ENCODE results near the gene ZNF284. TPM values are rescaled to one million over a fixed set of nuclear protein-coding genes. Genes with fewer than 3 reads are reported as not detected.

Gene ZNF284
- total RNA-seq, 1 donor from 2014 or later: 1.9 TPM

DNA sequence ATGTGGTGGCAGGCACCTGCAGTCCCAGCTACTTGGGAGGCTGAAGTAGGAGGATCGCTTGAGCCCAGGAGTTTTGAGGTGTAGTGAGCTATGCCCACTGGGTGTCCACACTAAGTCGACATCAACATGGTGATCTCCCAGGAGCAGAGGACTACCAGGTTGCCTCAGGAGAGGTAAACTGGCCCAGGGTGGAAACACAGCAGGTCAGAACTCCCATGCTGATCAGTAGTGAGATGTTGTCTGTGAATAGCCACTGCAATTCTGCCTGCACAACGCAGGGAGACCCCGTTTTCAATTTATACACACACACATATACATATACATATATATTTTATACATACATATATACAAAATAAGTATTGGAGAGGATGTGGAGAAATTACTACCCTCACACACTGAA is 20.1 kb downstream of the ZNF284 start:
- intact Hi-C loops (cut with micrococcal nuclease): no loop called here
- TF ChIP-seq, protein P1, sequence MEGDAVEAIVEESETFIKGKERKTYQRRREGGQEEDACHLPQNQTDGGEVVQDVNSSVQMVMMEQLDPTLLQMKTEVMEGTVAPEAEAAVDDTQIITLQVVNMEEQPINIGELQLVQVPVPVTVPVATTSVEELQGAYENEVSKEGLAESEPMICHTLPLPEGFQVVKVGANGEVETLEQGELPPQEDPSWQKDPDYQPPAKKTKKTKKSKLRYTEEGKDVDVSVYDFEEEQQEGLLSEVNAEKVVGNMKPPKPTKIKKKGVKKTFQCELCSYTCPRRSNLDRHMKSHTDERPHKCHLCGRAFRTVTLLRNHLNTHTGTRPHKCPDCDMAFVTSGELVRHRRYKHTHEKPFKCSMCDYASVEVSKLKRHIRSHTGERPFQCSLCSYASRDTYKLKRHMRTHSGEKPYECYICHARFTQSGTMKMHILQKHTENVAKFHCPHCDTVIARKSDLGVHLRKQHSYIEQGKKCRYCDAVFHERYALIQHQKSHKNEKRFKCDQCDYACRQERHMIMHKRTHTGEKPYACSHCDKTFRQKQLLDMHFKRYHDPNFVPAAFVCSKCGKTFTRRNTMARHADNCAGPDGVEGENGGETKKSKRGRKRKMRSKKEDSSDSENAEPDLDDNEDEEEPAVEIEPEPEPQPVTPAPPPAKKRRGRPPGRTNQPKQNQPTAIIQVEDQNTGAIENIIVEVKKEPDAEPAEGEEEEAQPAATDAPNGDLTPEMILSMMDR (IDR thresholded peaks at IDR 0.05; ENCODE audit: borderline replicate concordance): no peak
- DNase-seq: no peak
- no peaks in the 10 kb centered on the region for H3K9me3 ChIP-seq (replicated peaks)
- no peak overlapping the region for H3K27ac ChIP-seq (replicated peaks)
- H3K36me3 ChIP-seq: peaks cover 22% of the 10 kb centered on the region
- H3K4me3 ChIP-seq: no peak overlapping the region
- no peaks in the 10 kb centered on the region for H3K27me3 ChIP-seq (ENCODE audit: low read depth)
- H3K4me1 ChIP-seq: peaks cover 32% of the 10 kb centered on the region

DNA sequence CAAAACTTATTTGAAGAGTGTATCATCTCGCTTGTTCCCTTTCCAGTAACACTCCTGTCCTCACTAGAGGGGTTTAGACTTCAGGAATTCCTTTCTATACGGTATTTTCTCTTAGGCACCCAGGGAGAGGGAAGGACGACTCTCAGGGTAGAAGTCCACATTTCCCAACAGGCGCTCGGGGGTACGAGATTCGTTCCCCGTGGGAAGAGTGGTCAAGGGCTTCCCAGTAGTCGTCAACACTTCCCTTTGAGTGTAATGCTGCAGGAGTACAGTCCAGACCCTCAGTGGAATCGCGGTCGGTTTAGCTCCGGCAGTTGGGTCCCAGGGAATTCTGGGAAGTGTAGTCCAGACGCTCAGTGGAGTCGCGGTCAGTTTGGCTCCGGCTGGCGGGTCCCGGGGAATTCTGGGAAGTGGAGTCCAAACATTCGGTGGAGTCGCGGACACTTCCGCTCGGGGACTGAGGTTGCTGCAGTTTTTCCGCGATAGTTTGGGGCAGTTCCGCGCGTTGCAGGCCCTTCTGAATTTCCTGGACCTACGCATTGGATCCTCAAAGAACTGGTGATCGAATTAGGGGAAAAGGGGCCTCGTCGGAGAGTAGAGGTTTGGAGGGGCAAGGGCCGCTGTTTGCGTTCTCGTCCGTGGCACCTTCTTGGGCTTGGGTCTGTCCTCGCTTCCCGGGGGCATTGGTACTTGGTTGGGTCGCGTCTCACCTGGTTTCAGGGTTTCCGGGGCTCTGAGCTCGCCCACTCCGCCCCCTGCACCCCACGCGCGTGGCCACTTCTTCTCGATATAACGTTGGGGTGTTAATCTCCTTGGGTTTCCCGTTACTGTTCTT is 22.2 kb downstream of the ZNF284 start, which contains the start of gene ZNF224:
Gene ZNF224 (plus strand): TSS at position 431 of the 835 bp plus-strand sequence. CDS start 3,513 bp downstream, outside the sequence.
- Histone ChIP-seq H3K27ac (replicated peaks) (peak within 1 kb of the TSS; percentile 81), H3K4me3 (peak within 1 kb of the TSS; percentile 84), H3K4me1 (peaks cover 33% of the 10 kb centered on the region), H3K36me3 (peaks cover 28% of the 10 kb centered on the region), H3K27me3 (ENCODE audit: low read depth) (no peaks in the 10 kb centered on the region), H3K9me3 (replicated peaks) (no peaks in the 10 kb centered on the region)
- peak; percentile 90 for DNase-seq
- intact Hi-C loops (cut with micrococcal nuclease): no loop called here
- TF ChIP-seq, protein P1 (IDR thresholded peaks at IDR 0.05; ENCODE audit: borderline replicate concordance): no peak

DNA sequence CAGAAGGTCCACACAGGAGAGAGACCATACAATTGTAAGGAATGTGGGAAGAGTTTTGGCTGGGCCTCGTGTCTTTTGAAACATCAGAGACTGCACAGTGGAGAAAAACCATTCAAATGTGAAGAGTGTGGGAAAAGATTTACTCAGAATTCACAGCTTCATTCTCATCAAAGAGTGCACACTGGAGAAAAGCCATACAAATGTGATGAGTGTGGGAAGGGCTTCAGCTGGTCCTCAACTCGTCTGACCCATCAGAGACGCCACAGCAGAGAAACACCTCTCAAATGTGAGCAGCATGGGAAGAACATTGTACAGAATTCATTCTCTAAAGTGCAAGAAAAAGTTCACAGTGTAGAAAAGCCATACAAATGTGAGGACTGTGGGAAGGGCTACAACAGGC is 35.8 kb downstream of the ZNF284 start:
- Histone ChIP-seq H3K36me3 (peaks cover 66% of the 10 kb centered on the region), H3K27me3 (ENCODE audit: low read depth) (no peaks in the 10 kb centered on the region), H3K9me3 (replicated peaks) (peaks cover 92% of the 10 kb centered on the region), H3K27ac (replicated peaks) (no peak overlapping the region), H3K4me3 (no peak overlapping the region), H3K4me1 (peaks cover 11% of the 10 kb centered on the region)
- intact Hi-C loops (cut with micrococcal nuclease): no loop called here
- DNase-seq: no peak
- TF ChIP-seq, protein P1 (IDR thresholded peaks at IDR 0.05; ENCODE audit: borderline replicate concordance): no peak

DNA sequence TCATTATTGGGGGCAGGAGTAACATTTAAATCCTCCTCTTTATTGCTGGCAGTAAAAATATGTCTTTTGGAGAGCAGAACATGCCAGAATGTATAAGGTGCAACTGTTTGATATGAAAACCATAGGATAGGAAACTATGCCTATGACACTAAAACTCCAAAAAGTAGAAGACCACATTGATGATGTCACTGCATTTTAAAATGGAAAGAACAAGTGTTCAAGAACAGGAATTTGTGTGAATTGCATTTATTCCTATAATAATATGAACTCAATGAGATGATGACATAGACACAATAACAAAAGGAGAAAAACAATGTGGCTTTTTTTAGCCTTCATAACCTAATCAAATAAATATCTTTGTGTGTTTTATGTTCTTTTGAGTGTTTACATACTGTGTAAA is 37.5 kb downstream of the ZNF284 start:
- Histone ChIP-seq H3K9me3 (replicated peaks) (peaks cover 75% of the 10 kb centered on the region), H3K36me3 (peaks cover 49% of the 10 kb centered on the region), H3K4me3 (no peak overlapping the region), H3K4me1 (peaks cover 24% of the 10 kb centered on the region), H3K27me3 (ENCODE audit: low read depth) (no peaks in the 10 kb centered on the region), H3K27ac (replicated peaks) (no peak overlapping the region)
- TF ChIP-seq, protein P1 (IDR thresholded peaks at IDR 0.05; ENCODE audit: borderline replicate concordance): no peak
- intact Hi-C loops (cut with micrococcal nuclease): no loop called here
- DNase-seq: no peak

DNA sequence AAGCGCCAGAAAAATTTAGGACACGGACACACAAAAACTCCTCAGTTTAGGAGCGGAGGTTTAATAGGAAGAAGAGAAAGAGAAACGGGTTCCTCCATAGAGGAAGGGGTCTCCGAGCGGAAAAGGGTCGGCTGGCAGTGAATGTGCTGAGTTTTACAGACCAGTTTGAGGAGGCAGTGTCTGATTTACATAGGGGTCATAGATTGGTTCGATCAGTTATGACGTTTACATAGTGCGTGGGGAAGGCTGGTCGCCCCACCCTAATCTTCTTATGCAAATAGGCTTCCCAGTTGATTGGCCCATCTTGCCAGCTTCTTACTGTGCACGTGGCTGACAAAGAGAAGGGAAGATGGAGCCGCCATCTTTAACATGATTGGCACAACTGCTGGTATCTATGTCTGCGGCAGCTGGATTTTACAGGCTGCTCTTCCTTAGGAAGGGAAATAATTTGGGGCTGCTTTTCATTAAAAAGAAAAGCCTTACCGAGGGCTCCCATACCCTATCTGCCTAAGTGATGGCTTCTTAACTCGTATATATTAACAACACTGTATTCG is 40.0 kb downstream of the ZNF284 start:
- H3K4me1 ChIP-seq: peaks cover 31% of the 10 kb centered on the region
- H3K9me3 ChIP-seq (replicated peaks): peaks cover 49% of the 10 kb centered on the region
- TF ChIP-seq, protein P1 (IDR thresholded peaks at IDR 0.05; ENCODE audit: borderline replicate concordance): no peak
- no peaks in the 10 kb centered on the region for H3K27me3 ChIP-seq (ENCODE audit: low read depth)
- H3K27ac ChIP-seq (replicated peaks): no peak overlapping the region
- no peak for DNase-seq
- peak overlapping the region; percentile 88 for H3K4me3 ChIP-seq
- intact Hi-C loops (cut with micrococcal nuclease): no loop called here
- peaks cover 42% of the 10 kb centered on the region for H3K36me3 ChIP-seq
